ENCODE measurements around the gene LSAMP. TPM values are rescaled to one million over a fixed set of nuclear protein-coding genes. Genes with fewer than 3 reads are reported as not detected.

Gene LSAMP
- total RNA-seq, 1 experiment from 2014 or later, result 5.7 TPM

DNA sequence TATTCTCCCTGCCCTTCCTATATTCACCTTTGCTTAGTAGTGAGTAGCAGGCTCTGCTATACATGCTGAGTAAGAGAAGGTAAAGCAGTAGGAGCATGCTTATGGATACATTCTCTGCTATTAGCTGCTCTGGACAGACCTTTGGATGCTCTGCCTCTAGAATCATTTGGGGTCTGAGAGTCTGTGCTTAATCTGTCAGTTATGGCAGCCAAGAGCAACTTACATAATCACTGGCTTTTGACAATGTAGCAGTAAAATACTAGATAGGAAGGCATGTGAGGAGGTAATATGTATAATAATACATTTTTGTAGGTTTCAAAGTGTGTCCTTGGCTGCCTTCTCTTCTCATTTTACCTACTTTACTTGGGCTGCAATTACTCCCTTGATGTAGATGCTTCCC is 544.3 kb downstream of the LSAMP start (continued):
- TF ChIP-seq, protein P1, sequence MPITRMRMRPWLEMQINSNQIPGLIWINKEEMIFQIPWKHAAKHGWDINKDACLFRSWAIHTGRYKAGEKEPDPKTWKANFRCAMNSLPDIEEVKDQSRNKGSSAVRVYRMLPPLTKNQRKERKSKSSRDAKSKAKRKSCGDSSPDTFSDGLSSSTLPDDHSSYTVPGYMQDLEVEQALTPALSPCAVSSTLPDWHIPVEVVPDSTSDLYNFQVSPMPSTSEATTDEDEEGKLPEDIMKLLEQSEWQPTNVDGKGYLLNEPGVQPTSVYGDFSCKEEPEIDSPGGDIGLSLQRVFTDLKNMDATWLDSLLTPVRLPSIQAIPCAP (CRISPR knock-in tag; IDR thresholded peaks at IDR 0.05), result no peak
- TF ChIP-seq, protein P2, sequence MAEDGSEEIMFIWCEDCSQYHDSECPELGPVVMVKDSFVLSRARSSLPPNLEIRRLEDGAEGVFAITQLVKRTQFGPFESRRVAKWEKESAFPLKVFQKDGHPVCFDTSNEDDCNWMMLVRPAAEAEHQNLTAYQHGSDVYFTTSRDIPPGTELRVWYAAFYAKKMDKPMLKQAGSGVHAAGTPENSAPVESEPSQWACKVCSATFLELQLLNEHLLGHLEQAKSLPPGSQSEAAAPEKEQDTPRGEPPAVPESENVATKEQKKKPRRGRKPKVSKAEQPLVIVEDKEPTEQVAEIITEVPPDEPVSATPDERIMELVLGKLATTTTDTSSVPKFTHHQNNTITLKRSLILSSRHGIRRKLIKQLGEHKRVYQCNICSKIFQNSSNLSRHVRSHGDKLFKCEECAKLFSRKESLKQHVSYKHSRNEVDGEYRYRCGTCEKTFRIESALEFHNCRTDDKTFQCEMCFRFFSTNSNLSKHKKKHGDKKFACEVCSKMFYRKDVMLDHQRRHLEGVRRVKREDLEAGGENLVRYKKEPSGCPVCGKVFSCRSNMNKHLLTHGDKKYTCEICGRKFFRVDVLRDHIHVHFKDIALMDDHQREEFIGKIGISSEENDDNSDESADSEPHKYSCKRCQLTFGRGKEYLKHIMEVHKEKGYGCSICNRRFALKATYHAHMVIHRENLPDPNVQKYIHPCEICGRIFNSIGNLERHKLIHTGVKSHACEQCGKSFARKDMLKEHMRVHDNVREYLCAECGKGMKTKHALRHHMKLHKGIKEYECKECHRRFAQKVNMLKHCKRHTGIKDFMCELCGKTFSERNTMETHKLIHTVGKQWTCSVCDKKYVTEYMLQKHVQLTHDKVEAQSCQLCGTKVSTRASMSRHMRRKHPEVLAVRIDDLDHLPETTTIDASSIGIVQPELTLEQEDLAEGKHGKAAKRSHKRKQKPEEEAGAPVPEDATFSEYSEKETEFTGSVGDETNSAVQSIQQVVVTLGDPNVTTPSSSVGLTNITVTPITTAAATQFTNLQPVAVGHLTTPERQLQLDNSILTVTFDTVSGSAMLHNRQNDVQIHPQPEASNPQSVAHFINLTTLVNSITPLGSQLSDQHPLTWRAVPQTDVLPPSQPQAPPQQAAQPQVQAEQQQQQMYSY (CRISPR knock-in tag; IDR thresholded peaks at IDR 0.05), result no peak
- TF ChIP-seq, protein P3, sequence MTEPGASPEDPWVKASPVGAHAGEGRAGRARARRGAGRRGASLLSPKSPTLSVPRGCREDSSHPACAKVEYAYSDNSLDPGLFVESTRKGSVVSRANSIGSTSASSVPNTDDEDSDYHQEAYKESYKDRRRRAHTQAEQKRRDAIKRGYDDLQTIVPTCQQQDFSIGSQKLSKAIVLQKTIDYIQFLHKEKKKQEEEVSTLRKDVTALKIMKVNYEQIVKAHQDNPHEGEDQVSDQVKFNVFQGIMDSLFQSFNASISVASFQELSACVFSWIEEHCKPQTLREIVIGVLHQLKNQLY (CRISPR knock-in tag; IDR thresholded peaks at IDR 0.05), result no peak
- TF ChIP-seq TCF7 (CRISPR knock-in tag; IDR thresholded peaks at IDR 0.05; ENCODE audit: low read depth) (no peak), HMGA2 (CRISPR knock-in tag; IDR thresholded peaks at IDR 0.05) (no peak), GRHL2 (CRISPR knock-in tag; IDR thresholded peaks at IDR 0.05; ENCODE audit: insufficient replicate concordance, severe bottlenecking) (no peak), CBFB (CRISPR knock-in tag; IDR thresholded peaks at IDR 0.05; ENCODE audit: low read depth) (no peak)
- TF ChIP-seq, protein P4, sequence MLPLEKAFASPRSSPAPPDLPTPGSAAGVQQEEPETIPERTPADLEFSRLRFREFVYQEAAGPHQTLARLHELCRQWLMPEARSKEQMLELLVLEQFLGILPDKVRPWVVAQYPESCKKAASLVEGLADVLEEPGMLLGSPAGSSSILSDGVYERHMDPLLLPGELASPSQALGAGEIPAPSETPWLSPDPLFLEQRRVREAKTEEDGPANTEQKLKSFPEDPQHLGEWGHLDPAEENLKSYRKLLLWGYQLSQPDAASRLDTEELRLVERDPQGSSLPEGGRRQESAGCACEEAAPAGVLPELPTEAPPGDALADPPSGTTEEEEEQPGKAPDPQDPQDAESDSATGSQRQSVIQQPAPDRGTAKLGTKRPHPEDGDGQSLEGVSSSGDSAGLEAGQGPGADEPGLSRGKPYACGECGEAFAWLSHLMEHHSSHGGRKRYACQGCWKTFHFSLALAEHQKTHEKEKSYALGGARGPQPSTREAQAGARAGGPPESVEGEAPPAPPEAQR (CRISPR knock-in tag; IDR thresholded peaks at IDR 0.05), result no peak

DNA sequence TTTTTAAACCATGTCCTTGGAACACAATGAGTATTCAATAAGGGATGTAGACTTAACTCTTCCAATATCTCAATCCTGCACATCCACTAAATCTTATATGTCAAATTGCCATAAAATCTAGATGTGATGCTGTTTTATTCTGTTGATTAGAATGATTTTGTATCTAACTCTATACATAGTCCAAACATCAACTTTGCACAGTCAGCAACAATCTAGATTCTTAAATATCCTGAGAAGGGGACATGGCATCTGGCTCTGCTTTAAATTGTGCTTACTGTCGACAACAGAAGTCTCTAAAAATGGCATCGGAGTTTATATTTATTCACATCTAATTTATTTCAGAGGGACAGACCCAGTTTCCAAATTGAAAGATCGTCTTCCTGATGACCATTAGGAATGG is 545.8 kb downstream of the LSAMP start:
- no peak overlapping the region for H3K27ac Mint-ChIP-seq
- TF ChIP-seq, protein P5, sequence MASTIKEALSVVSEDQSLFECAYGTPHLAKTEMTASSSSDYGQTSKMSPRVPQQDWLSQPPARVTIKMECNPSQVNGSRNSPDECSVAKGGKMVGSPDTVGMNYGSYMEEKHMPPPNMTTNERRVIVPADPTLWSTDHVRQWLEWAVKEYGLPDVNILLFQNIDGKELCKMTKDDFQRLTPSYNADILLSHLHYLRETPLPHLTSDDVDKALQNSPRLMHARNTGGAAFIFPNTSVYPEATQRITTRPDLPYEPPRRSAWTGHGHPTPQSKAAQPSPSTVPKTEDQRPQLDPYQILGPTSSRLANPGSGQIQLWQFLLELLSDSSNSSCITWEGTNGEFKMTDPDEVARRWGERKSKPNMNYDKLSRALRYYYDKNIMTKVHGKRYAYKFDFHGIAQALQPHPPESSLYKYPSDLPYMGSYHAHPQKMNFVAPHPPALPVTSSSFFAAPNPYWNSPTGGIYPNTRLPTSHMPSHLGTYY (CRISPR knock-in tag; IDR thresholded peaks at IDR 0.05), result no peak
- TF ChIP-seq PRRX2 (CRISPR knock-in tag; IDR thresholded peaks at IDR 0.05), result no peak
- TF ChIP-seq NR3C1 (CRISPR knock-in tag; conservative IDR thresholded peaks at IDR 0.05; ENCODE audit: low read depth), result no peak
- no peak for TF ChIP-seq RORB (CRISPR knock-in tag; IDR thresholded peaks at IDR 0.05)
- TF ChIP-seq, protein P6, sequence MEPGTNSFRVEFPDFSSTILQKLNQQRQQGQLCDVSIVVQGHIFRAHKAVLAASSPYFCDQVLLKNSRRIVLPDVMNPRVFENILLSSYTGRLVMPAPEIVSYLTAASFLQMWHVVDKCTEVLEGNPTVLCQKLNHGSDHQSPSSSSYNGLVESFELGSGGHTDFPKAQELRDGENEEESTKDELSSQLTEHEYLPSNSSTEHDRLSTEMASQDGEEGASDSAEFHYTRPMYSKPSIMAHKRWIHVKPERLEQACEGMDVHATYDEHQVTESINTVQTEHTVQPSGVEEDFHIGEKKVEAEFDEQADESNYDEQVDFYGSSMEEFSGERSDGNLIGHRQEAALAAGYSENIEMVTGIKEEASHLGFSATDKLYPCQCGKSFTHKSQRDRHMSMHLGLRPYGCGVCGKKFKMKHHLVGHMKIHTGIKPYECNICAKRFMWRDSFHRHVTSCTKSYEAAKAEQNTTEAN (CRISPR knock-in tag; IDR thresholded peaks at IDR 0.05), result no peak
- ATAC-seq (no peak), DNase-seq (ENCODE audit: low spot score) (no peak)
- H3K4me3 Mint-ChIP-seq, result no peak overlapping the region
- ChIA-PET POLR2A (no interaction called here), CTCF (no interaction called here)
- no peaks in the 10 kb centered on the region for H3K36me3 Mint-ChIP-seq
- peaks cover 27% of the 10 kb centered on the region for H3K4me1 Mint-ChIP-seq
- peaks cover 3% of the 10 kb centered on the region; the same call in 1 of the 2 replicates for H3K9me3 Mint-ChIP-seq
- H3K27me3 Mint-ChIP-seq (ENCODE audit: low read depth), result no peaks in the 10 kb centered on the region
